ENCODE data around the gene FAM83B. TPM values are rescaled to one million over a fixed set of nuclear protein-coding genes. Genes with fewer than 3 reads are reported as not detected.

Gene FAM83B
- polyA plus RNA-seq, 1 of the 3 experiments (the other 2 are of a cell fraction) = not detected

DNA sequence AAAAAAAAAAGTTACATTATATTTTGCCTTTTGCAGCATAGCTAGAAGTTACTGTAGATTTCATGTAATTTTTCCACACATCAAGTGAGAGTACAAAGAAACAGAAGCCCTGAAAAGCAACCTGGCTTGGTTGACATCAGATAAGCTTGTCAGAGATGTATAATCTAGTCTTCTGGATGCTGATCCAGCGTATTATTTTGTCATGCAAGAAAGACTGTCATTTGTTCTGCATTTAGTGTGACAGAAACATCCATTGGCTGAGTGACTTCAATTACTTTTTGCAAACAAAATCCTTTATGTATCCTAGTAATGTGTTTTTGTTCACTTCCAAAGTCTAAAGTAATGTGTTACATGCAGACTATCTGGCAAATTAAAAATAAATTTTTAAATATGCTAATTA, 75.3 kb downstream of the FAM83B start:
- POLR2A ChIA-PET = no interaction called here
- Histone ChIP-seq H3K9me2 (no peaks in the 10 kb centered on the region), H3K9ac (no peak overlapping the region), H3K4me1 (ENCODE audit: control insufficient read depth in 1 of 2, insufficient read depth in 2 of 2, low read depth in 1 of 2, low read length in 1 of 2) (no peaks in the 10 kb centered on the region), H4K20me1 (ENCODE audit: insufficient read depth) (no peaks in the 10 kb centered on the region), H3K4me3 (ENCODE audit: low read depth in 2 of 2, low read length in 1 of 2) (no peak overlapping the region), H3K79me2 (ENCODE audit: insufficient read depth) (no peaks in the 10 kb centered on the region), H3F3A (replicated peaks; ENCODE audit: insufficient read depth) (no peaks in the 10 kb centered on the region), H3K27me3 (ENCODE audit: insufficient read depth) (no peaks in the 10 kb centered on the region), H3K27ac (ENCODE audit: low read depth in 2 of 2, low read length in 1 of 2) (no peak overlapping the region), H3K36me3 (replicated peaks in 1 of 2; ENCODE audit: control insufficient read depth in 1 of 2, insufficient read depth in 2 of 2, low read length in 1 of 2) (no peaks in the 10 kb centered on the region), H2AFZ (ENCODE audit: low read depth) (no peak overlapping the region), H3K4me2 (no peak overlapping the region), H3K9me3 (no peaks in the 10 kb centered on the region)
- 14% methylated on average over 1 of the region's 1 CpG for WGBS (ENCODE audit: low lambda C conversion rate)
- no peak for DNase-seq
- TF ChIP-seq RFX5 (IDR thresholded peaks at IDR 0.05; ENCODE audit: low read length) = no peak
- no peak for TF ChIP-seq TEAD4 (IDR thresholded peaks at IDR 0.05; ENCODE audit: borderline replicate concordance, insufficient read depth)
- TF ChIP-seq MXI1 (IDR thresholded peaks at IDR 0.05; ENCODE audit: low read depth, low read length) = no peak
- TF ChIP-seq, protein P1, sequence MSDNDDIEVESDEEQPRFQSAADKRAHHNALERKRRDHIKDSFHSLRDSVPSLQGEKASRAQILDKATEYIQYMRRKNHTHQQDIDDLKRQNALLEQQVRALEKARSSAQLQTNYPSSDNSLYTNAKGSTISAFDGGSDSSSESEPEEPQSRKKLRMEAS (IDR thresholded peaks at IDR 0.05; ENCODE audit: low read depth) = no peak
- TF ChIP-seq TCF12 (IDR thresholded peaks at IDR 0.05) = no peak
- TF ChIP-seq, protein P2, sequence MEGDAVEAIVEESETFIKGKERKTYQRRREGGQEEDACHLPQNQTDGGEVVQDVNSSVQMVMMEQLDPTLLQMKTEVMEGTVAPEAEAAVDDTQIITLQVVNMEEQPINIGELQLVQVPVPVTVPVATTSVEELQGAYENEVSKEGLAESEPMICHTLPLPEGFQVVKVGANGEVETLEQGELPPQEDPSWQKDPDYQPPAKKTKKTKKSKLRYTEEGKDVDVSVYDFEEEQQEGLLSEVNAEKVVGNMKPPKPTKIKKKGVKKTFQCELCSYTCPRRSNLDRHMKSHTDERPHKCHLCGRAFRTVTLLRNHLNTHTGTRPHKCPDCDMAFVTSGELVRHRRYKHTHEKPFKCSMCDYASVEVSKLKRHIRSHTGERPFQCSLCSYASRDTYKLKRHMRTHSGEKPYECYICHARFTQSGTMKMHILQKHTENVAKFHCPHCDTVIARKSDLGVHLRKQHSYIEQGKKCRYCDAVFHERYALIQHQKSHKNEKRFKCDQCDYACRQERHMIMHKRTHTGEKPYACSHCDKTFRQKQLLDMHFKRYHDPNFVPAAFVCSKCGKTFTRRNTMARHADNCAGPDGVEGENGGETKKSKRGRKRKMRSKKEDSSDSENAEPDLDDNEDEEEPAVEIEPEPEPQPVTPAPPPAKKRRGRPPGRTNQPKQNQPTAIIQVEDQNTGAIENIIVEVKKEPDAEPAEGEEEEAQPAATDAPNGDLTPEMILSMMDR (IDR thresholded peaks at IDR 0.05) = no peak
- TF ChIP-seq CHD2 (IDR thresholded peaks at IDR 0.05; ENCODE audit: low read length, partially characterized antibody) = no peak
- no peak for TF ChIP-seq ELF1 (IDR thresholded peaks at IDR 0.05)
- TF ChIP-seq GABPA (IDR thresholded peaks at IDR 0.05; ENCODE audit: low read depth) = no peak
- TF ChIP-seq POLR2AphosphoS5 (IDR thresholded peaks at IDR 0.05; ENCODE audit: low read depth, low read length) = no peak
- TF ChIP-seq EZH2phosphoT487 (IDR thresholded peaks at IDR 0.05; ENCODE audit: borderline replicate concordance, low read depth) = no peak
- no peak for TF ChIP-seq NFIC (IDR thresholded peaks at IDR 0.05; ENCODE audit: borderline replicate concordance)
- no peak for TF ChIP-seq EP300 (IDR thresholded peaks at IDR 0.05; ENCODE audit: borderline replicate concordance in 1 of 2, low read depth in 1 of 2, low read length in 1 of 2)
- no peak for TF ChIP-seq GATA2 (CRISPR knock-in tag; IDR thresholded peaks at IDR 0.05)
- TF ChIP-seq, protein P3, sequence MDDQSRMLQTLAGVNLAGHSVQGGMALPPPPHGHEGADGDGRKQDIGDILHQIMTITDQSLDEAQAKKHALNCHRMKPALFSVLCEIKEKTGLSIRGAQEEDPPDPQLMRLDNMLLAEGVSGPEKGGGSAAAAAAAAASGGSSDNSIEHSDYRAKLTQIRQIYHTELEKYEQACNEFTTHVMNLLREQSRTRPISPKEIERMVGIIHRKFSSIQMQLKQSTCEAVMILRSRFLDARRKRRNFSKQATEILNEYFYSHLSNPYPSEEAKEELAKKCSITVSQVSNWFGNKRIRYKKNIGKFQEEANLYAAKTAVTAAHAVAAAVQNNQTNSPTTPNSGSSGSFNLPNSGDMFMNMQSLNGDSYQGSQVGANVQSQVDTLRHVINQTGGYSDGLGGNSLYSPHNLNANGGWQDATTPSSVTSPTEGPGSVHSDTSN (IDR thresholded peaks at IDR 0.05) = no peak
- CTCF ChIA-PET = no interaction called here

DNA sequence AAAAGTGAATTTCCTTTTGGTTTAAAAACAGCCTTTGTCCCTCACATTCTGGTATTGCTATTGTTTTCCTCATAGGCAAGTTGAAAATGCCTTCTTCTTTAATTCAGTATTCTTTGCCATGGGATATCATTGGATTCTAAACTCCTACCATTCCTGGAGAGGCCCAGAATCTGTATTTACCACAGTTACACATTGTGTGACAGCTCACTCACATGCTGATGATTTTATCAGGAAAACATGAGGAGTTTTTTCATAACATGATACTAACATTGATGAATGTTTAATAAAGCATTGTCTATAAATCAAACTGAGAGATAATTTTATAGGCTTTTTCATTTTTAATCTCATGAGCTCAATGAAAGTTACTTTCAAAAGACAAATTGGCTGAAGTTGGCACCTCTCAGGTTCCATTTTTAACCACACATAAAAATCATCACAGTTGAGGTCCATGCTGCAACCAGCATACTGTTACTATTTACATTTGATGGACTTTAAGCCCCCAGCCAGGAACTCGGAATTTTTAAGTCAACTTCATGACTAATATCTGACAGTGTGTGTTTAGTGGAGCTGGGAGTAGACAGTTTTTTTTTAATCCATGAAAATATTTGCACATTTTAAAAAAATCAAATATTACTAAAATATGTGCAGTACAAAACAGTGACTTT, 82.8 kb downstream of the FAM83B start:
- TF ChIP-seq, protein P3 (IDR thresholded peaks at IDR 0.05) = no peak
- TF ChIP-seq NRF1 (IDR thresholded peaks at IDR 0.05; ENCODE audit: low read depth, low read length) (no peak), MXI1 (IDR thresholded peaks at IDR 0.05; ENCODE audit: low read depth, low read length) (no peak), EP300 (IDR thresholded peaks at IDR 0.05; ENCODE audit: borderline replicate concordance in 1 of 2, low read depth in 1 of 2, low read length in 1 of 2) (no peak)
- Histone ChIP-seq H3K9me2 (no peaks in the 10 kb centered on the region; the same call in 1 of the 2 replicates), H3K4me3 (ENCODE audit: low read depth in 2 of 2, low read length in 1 of 2) (no peak overlapping the region), H3K4me1 (ENCODE audit: control insufficient read depth in 1 of 2, insufficient read depth in 2 of 2, low read depth in 1 of 2, low read length in 1 of 2) (no peaks in the 10 kb centered on the region), H3K36me3 (replicated peaks in 1 of 2; ENCODE audit: control insufficient read depth in 1 of 2, insufficient read depth in 2 of 2, low read length in 1 of 2) (no peaks in the 10 kb centered on the region), H2AFZ (ENCODE audit: low read depth) (no peak overlapping the region; the same call in 1 of the 2 replicates), H3K79me2 (ENCODE audit: insufficient read depth) (no peaks in the 10 kb centered on the region), H3K27ac (ENCODE audit: low read depth in 2 of 2, low read length in 1 of 2) (no peak overlapping the region), H3K9me3 (no peaks in the 10 kb centered on the region), H3K9ac (no peak overlapping the region), H3K27me3 (ENCODE audit: insufficient read depth) (no peaks in the 10 kb centered on the region), H3F3A (replicated peaks; ENCODE audit: insufficient read depth) (no peaks in the 10 kb centered on the region), H3K4me2 (no peak overlapping the region), H4K20me1 (ENCODE audit: insufficient read depth) (no peaks in the 10 kb centered on the region)
- no peak for DNase-seq
- POLR2A ChIA-PET = no interaction called here
- CTCF ChIA-PET = no interaction called here
- 6% methylated on average over 1 of the region's 1 CpG for WGBS (ENCODE audit: low lambda C conversion rate)

All from SK-N-SH (cell line).